Measurements from ENCODE around the gene SEC22C.
"Not testable (repeated sequence)": the region's sequence is repeated elsewhere in the genome, so short reads cannot be mapped to it uniquely, and the experiment has no call there.

The SEC22C gene, protein sequence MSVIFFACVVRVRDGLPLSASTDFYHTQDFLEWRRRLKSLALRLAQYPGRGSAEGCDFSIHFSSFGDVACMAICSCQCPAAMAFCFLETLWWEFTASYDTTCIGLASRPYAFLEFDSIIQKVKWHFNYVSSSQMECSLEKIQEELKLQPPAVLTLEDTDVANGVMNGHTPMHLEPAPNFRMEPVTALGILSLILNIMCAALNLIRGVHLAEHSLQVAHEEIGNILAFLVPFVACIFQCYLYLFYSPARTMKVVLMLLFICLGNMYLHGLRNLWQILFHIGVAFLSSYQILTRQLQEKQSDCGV

DNA sequence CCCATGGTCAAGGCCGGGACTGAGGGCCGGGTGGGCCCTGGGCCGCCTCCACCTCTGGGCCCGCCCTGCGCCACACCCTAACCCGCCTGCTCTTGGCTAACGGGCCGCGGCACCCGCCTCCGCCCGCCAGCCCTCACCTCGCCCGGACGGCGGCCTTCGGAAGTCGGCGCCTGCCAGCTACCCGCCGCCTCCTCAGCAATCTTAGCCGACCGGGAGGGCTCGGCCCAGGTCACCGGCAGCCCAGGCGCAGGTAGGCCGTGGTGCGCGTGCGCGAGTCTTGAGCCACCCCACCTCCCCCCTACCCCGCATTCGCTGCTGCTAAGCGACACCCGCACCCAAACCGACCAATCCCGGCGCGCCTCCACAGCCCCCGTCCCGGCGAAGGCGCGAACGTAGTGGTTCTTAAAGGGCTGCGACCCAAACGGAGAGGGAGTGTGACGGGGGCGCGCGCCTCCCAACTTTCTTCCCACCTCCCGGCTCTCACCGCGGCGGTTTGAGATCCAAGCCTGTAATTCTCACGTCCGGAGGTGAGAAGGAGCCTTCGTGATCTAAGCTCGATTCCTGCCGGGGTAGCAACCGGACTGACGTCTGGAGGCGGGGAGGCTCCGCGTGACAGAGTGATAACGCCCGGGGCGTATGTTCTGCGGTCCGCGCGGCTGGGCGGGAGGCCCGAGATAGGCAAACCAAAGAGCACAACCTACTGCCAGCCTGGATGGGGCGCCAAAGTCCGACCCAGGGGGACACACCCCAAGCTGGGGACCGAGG lies at the start of gene SEC22C:
Gene SEC22C, minus strand, starts transcription at position 259 of the 765 bp plus-strand sequence. CDS start 12,921 bp downstream, outside the sequence.
- peak; percentile 86 to 96 (median 94) for DNase-seq (ENCODE audit: low read depth in 4 of 4, low spot score in 1 of 4)

DNA sequence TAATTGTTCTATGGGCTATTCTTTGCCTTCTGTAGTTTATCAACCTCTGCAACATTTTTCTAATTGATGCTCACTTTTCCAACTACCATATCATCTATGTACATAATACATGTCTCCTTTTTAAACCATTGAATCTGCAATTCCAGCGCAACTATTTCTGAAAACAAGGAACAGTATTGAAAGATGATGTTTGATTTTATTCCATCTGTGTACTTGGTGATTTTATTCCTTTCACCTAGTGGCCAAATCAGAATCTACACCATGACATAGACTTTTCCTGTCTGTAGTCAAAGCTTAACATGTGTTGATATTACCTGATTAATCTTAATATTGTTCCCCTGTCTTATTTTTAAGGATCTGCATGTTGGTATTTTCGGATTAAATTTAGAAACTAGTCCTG lies 31.7 kb upstream of the SEC22C start:
- DNase-seq (ENCODE audit: low read depth in 4 of 4, low spot score in 1 of 4): no peak

DNA sequence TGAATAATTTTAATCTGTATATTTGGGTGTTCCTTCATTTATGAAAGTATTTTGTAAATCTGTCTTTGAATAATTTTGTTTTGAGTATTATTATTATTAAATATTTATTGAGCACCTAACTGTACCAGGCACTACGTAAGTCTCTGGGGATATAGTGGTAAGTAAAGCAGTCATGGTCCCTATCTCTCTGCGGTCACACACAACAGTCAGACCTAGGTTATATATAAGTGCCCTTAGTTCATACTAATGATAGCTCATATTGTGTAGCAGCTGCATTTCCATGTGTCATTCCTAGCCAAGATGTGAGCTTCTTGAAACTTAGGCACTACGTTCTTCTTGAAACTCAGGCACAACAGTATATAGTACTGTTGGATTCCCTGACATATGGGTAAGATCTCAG lies 31.2 kb upstream of the SEC22C start:
- no peak for DNase-seq (ENCODE audit: low read depth in 4 of 4, low spot score in 1 of 4)

DNA sequence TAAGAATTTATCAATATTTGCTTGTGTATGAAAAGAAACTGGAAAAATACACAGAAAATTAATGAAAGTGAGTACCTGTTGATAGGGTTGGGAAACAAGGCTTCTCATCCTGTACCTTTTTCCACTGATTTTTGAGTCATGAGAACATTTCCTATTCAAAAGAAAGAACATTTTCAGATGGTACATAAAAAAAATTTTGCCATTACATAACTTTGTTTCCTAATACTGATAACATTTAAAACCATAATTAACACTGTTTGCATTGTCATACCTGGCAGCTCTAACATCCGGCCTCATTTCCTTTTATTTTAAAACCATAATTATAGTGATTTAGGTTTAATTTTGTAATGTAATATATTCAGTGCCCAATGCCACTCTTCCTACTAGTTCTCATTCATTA lies 30.4 kb upstream of the SEC22C start:
- DNase-seq (ENCODE audit: low read depth in 4 of 4, low spot score in 1 of 4): no peak

DNA sequence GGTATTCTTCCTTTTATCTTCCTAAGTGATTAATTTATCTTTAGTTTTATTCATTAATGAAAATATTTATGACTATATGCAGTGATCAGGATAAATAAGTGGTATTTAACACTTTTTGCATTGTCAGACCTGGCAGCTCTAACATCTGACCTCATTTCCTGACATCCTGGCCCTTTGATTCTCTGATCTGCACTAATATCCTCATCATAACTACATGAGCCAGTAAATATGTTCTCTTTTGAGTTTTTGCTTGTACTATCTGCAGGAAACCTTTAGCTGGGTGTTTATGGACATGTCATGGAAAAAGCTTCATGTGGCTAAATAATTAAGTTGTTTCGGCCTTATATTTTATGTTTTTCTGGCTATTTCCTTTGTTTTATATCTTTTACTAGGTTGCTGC lies 29.2 kb upstream of the SEC22C start:
- DNase-seq (ENCODE audit: low read depth in 4 of 4, low spot score in 1 of 4): no peak

DNA sequence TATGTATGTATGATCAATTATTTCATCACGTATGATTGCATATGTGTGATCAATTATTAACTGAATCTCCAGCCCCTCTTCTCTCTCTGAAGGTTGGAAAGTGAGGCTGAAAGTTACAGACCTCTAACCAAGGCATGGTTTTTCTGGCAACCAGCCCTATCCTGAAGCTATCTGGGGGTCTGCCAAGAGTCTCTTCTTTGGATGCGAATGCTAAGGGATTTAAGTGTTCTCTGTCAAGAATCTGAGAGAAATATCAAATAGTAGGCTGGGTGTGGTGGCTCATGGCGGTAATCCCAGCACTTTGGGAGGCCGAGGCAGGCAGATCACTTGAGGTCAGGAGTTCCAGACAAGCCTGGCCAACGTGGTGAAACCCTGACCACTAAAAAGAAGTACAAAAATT lies 26.8 kb upstream of the SEC22C start:
- DNase-seq (ENCODE audit: low read depth in 4 of 4, low spot score in 1 of 4): no peak

DNA sequence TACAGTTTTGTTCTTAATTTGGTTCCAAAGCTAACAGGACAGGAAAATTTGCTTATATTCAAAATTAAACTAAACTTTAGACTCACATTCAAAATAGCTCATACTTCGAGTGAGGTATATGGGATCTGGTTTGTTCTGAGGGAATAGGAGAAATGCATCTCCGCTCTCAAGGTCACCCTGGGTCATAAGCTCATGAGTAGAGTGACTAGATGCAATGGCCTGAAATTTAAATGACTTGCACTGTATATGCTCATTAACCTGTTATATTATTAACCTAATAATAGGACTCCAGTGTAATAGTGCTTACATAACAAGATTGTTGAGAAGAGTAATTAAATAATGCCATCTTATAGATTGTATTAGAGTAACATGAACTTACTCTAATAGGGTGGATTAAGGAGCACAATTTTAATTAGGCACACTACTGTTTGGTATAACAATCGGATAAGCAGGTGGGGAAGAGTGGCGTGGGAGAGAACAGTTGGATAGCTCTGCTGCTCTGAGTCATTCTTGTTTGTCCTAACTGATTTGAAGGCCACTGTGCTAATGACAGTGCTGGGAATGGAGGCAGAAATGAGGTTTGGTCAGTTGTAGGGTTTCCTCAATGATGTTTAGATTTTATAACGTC lies 23.9 kb upstream of the SEC22C start:
- DNase-seq (ENCODE audit: low read depth in 4 of 4, low spot score in 1 of 4): no peak

DNA sequence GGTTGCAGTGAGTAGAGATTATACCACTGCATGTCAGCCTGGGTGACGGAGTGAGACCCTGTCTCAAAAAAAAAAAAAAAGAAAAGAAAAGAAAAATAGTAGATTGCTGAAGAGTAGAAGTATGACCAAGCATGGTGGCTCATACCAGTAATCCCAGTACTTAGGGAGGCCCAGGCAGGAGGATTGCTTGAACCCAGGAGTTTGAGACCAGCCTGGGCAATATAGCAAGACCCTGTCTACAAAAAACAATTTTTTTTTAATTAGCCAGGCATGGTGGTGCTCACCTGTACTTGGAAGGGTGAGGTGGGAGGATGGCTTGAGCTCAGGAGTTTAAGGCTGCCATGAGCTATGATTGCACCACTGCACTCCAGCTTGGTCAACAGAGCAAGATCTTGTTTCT lies 21.2 kb upstream of the SEC22C start:
- no peak for DNase-seq (ENCODE audit: low read depth in 4 of 4, low spot score in 1 of 4)

DNA sequence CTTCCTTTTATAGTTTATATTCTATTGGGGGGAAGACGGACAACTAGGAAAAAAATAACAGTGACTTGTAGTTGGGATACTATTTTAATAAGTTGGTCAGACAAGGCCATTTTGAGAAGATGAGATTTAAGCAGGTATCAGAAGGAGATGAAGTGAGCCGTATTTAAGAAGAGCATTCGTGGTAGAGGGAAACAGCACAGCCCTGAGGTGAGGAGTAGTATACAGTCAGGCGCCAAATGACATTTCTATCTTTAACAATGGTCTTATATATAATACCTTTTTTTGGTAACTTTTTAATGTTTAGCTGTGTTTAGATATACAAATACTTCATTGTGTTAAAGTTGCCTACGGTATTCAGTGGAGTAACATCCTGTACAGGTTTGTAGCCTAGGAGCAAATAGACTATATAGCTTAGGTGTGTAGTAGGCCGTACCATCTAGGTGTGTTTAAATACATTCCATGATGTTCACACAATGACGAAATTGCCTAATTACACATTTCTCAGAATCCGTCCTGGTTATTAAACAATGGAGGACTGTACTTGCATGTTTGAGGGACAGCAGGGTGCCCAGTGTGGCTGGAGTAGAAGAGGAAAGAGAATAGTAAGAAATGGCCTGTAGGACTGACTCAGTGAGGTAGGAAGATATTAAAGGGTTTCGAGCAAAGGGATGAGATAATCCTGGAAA lies 20.3 kb upstream of the SEC22C start:
- no peak for DNase-seq (ENCODE audit: low read depth in 4 of 4, low spot score in 1 of 4)

DNA sequence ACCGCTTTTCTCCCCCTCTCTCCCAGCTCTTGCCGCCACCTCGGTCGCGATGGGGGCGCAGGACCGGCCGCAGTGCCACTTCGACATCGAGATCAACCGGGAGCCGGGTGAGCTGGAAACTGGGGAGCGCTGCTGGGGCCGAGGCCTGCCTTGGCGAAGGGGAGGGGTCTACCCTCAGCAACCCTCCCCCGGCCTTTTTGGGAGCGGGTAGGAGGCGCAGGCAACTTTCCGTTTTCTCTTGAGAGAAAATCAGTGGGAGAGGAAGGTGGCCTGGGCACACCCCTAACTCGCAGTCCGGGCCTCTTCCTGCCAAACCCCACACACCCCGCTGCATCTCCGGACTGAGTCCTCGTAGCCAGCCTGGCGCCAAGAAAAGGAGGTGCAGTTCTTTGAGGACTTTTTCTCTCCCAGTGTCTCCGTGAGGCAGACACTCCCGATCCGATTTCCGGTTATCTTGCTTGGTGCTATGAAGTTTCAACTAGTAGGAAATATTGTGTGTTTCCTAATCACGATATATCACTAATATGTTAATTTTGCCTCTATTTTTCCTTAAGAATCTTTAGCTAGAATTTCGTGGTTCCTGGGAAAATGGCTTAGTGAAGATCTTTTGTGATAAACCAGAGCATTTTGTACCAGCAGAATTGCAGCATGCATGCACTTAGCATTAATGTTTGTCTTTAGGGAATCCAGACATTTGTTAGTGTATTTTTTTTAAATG lies 19.4 kb upstream of the SEC22C start:
- DNase-seq (ENCODE audit: low read depth in 4 of 4, low spot score in 1 of 4): peak in 3 of 4 experiments; percentile 28 to 56 (median 30)

DNA sequence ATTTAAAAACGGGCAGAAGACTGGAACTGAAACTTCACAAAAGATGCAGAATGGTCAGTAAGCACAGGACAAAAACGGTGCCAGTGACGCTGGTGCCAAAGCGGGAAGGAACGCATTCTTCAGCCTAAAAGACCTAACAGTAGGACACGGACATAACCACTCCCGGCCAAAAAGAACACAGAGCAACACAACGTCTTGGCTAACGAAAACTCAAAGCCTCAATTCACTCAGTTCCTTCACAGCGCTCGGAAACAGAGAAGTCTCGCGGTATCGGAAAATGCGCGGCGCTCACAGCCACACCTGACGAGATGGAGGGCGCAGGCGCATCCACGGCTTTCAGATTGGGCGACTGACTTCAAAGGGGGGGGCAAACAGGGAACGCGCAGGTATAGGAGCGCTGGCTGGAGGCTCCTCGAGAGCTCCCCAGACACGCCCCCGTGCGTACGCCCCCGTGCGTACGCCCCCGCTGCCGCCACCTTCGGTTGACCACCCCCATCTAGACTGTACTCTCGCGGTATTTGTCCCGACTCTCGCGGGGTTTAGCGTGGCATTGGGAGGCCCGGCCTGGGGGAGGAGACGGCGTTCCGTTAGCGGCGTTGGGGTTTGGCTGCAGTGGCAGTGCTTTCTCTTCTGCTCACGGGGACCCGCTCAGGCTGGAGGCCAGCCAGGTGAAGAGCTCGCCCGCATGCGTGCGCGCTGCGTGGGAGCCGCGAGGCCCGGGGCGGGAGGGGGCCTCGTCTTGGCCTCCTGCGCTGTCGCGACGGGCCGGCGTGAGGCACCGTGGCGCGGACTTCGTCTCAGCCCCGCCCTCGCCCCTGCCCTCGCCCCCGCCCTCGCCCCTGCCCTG lies 18.6 kb upstream of the SEC22C start, which contains the start of gene NKTR:
Gene NKTR, plus strand, starts transcription at position 576 of the 847 bp plus-strand sequence. CDS start 321 bp downstream, outside the sequence.
- DNase-seq (ENCODE audit: low read depth in 4 of 4, low spot score in 1 of 4): peak; percentile 94 to 99 (median 99)

DNA sequence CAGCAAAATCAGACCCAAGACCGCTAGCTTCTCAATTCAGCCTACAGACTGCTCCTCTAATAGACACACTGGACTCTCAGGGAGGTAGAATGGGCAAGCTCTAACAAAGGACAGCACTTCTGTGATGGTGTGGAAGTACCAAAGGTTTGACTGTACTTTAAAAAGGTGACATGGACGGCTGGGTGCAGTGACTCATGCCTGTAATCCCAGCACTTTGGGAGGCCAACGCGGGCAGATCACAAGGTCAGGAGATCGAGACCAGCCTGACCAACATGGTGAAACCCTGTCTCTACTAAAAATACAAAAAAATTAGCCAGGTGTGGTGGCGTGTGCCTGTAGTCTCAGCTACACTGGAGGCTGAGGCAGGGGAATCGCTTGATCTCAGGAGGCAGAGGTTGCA lies 15.3 kb upstream of the SEC22C start:
- DNase-seq (ENCODE audit: low read depth in 4 of 4, low spot score in 1 of 4): not testable (repeated sequence)

DNA sequence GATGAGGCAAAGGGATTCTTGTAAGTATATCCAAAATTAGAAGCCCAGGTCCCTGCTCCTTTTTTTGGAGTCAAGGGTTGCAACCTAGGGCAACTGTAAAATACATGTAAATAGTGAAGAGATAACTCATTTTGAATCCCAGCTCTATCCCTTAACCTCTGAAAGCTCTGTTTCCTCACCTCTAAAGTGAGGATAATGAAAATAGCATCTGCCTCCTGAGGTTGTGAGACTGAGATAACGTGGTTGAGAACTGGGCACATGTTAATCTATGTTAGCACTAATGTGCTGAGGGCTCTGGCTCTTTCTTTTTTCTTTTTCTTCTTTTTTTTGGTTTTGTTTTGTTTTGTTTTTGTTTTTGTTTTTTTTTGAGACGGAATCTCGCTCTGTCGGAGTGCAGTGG lies 13.9 kb upstream of the SEC22C start:
- DNase-seq (ENCODE audit: low read depth in 4 of 4, low spot score in 1 of 4): no peak

DNA sequence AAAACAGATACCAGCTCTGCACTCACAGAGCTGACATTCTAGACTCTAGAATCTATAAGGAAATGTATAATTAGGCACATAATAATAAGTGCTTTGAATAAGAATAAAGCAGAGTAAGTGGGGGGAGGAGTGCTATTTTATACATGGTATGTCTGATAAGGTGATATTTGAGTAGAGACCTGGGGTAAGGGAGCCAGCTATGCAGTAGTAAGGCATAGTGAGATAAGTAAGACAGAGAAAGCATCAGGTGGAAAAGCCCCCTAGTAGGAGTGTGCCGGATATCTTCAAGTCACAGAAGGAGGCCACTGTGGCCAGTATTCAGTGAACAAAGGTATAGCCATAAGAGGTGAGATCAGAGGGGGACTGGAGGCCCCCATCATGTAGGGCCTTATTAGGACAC lies 11.9 kb upstream of the SEC22C start:
- DNase-seq (ENCODE audit: low read depth in 4 of 4, low spot score in 1 of 4): no peak

DNA sequence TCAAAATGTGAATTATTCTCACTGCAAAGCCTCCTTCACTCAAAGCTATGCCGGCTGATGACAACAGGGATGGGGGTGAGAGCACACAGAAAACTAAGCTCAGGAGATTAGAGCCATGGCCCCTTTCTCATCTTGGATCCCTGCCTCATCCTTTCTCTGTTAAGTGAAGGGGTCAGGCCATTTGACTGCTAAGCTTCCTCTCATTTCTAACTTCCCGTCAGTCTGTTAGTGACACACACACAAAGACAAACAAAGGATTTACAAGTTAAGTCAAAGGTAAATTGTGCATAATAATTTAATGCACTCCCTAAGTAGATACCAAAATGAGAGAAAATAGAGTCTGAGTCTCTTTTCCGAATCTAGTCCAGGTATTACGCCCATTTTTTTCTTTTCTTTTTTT lies 10.0 kb upstream of the SEC22C start:
- DNase-seq (ENCODE audit: low read depth in 4 of 4, low spot score in 1 of 4): no peak

DNA sequence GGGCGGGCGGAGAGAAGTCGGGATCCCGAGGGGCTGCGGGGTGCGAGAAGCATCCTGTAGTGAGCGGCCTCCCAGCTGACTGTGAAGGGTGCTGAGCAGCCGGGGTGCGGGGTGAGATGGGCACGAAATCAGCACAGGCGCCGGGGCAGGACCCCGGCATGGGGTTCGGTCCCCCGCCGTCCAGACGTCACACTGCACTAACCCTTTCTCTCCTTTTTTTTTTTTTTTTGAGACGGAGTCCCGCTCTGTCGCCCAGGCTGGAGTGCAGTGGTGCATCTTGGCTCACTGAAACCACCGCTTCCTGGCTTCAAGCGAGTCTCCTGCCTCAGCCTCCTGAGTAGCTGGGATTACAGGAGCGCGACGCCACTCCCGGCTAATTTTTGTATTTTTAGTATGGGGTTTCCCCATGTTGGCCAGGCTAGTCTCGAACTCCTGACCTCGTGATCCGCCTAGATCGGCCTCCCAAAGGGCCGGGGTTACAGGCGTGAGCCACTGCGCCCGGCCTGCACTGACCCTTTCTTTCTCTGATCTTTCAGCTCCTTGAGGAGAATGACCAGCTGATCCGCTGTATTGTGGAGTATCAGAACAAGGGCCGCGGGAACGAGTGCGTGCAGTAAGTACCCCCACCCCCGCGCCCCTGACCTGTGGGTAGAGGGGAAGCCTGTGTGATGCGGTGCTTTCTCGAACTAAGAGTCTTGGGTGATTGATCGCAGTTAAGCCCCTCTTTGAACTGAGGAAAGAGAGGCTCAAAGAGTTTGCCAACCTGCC lies 9.4 kb upstream of the SEC22C start:
- no peak for DNase-seq (ENCODE audit: low read depth in 4 of 4, low spot score in 1 of 4)

DNA sequence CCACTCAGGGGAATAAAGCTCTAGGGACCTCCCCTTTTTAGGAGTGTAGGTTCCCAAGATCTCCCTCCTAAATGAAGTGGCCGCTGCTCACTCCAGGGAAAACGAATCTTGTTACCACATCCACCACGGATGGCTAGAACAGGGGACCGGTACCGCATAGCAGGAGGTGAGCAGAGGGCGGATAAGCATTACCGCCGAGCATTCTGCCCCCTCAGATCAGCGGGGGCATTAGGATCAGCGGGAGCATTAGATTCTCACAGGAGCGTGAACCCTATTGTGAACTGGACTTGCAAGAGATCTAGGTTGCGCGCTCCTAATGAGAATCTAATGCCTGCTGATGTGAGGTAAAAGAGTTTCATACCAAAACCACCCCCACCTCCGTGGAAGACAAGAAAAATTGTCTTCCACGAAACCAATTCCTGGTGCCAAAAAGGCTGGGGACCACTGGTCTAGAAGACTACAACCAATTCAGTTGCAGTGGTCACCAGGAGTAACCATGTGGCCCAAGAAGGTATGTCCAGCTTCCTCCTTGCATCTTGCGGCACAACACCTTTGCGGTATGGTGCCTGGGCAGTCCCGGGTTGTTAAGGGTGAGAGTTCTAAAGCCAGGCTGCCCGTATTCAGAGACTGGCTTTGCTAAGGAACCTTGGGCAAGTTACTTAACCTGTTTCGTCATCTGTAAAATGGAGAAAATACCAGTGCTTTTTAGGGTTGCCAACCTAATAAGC lies 7.8 kb upstream of the SEC22C start:
- DNase-seq (ENCODE audit: low read depth in 4 of 4, low spot score in 1 of 4): no peak

DNA sequence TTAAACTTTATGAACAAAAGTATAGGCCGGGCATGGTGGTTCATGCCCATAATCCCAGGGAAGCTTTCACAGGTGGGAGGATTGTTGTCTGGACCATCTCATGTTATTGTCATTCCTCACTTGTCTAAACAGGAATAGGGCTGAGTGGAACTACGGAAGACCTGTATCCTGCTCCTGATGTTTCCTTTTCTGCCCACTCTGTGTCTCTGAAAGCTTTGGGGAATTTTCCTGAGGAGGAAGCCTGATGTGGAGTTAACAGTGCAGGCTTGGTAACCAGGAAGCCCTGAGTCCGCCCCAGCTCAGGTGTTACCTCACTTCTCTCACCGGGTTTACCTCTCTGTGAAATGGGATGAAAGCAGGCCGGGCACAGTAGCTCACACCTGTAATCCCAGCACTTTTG lies 6.9 kb upstream of the SEC22C start:
- no peak for DNase-seq (ENCODE audit: low read depth in 4 of 4, low spot score in 1 of 4)

Data from stimulated activated CD4-positive, alpha-beta T cell treated with anti-CD3 and anti-CD28 coated beads, Interleukin-1b, Interleukin-23, amount 100 ng/mL, for 24 hours (primary cell).